SK-N-SH (cell line): Measurements from ENCODE around the gene KMT5B.

Source experiments
- CTCF ChIP-seq: fragments of 200-600 bp; sonication (generic); IDR thresholded peaks from 2 replicates; pipeline ENCODE4 v1.6.1; 2017; ENCODE audit warnings: antibody characterized with exemption, mild to moderate bottlenecking, moderate library complexity
- EZH2phosphoT487 ChIP-seq: fragments of 200-600 bp; sonication (generic); IDR thresholded peaks from 2 replicates; pipeline ENCODE4 v1.6.1; 2017; ENCODE audit warnings: low read depth, mixed run types, mild to moderate bottlenecking, antibody characterized with exemption, moderate library complexity, borderline replicate concordance
- TEAD4 ChIP-seq: IDR thresholded peaks from 2 replicates; pipeline ENCODE4 v1.4.0; 2012; ENCODE audit warnings: mild to moderate bottlenecking, borderline replicate concordance; ENCODE audit not compliant: insufficient read depth
- ZBTB33 ChIP-seq: IDR thresholded peaks from 2 replicates; pipeline ENCODE4 v1.4.0; 2012; ENCODE audit warnings: low read depth, borderline replicate concordance
- TF ChIP-seq, protein P1 (sequence below): IDR thresholded peaks from 2 replicates; pipeline ENCODE4 v1.4.0; 2012; ENCODE audit warnings: low read depth

DNA sequence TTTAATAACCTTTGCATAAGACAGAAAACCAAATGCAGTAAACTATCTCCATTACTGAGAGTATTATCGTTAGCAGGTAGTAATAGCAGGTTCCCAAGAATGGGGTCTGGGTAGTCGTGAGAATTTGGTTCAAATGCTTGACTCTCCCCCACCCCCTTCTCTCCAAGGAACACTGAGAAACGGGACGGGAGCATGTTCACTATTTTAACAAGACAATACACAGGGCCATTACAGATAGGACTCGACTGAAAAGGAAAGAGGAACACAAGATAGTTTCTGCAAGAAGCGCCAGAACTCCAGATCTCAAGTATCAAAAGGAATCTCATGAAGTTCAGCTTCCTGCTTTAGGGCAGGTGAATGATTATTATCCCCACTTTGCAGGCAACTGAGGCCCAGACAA is 27.0 kb downstream of the KMT5B start:
- TF ChIP-seq CTCF (no peak), EZH2phosphoT487 (no peak), ZBTB33 (no peak), TEAD4 (no peak)
- TF ChIP-seq, protein P1, sequence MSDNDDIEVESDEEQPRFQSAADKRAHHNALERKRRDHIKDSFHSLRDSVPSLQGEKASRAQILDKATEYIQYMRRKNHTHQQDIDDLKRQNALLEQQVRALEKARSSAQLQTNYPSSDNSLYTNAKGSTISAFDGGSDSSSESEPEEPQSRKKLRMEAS = no peak
